ENCODE data around the gene SEMA3A.

The SEMA3A gene

GRCh38 chr7:84210301-84210700, 15.7 kb upstream of the SEMA3A start:
- in situ Hi-C loops (cut with HindIII; ENCODE audit: low sequenced_read_pairs), result no loop called here
- no peak for TF ChIP-seq CTCF (IDR thresholded peaks at IDR 0.05; ENCODE audit: low read depth, low read length, missing control alignments)

GRCh38 chr7:84209006-84209405, 14.4 kb upstream of the SEMA3A start:
- no peak for TF ChIP-seq CTCF (IDR thresholded peaks at IDR 0.05; ENCODE audit: low read depth, low read length, missing control alignments)
- in situ Hi-C loops (cut with HindIII; ENCODE audit: low sequenced_read_pairs), result no loop called here
- no peak for DNase-seq (ENCODE audit: low read depth)
- no peak overlapping the region for H3K4me3 ChIP-seq (ENCODE audit: low read depth, low read length)

More at GRCh38 chr7:84210301-84210700, 15.7 kb upstream of the SEMA3A start:
- DNase-seq (ENCODE audit: low read depth), result no peak
- H3K4me3 ChIP-seq (ENCODE audit: low read depth, low read length), result no peak overlapping the region

GRCh38 chr7:84207615-84208014, 13.0 kb upstream of the SEMA3A start:
- DNase-seq (ENCODE audit: low read depth), result no peak
- in situ Hi-C loops (cut with HindIII; ENCODE audit: low sequenced_read_pairs), result no loop called here
- H3K4me3 ChIP-seq (ENCODE audit: low read depth, low read length), result no peak overlapping the region
- TF ChIP-seq CTCF (IDR thresholded peaks at IDR 0.05; ENCODE audit: low read depth, low read length, missing control alignments), result no peak

GRCh38 chr7:84207025-84207424, 12.4 kb upstream of the SEMA3A start:
- TF ChIP-seq CTCF (IDR thresholded peaks at IDR 0.05; ENCODE audit: low read depth, low read length, missing control alignments), result no peak
- H3K4me3 ChIP-seq (ENCODE audit: low read depth, low read length), result no peak overlapping the region
- in situ Hi-C loops (cut with HindIII; ENCODE audit: low sequenced_read_pairs), result no loop called here
- no peak for DNase-seq (ENCODE audit: low read depth)

- no peak for DNase-seq (ENCODE audit: low read depth)
- in situ Hi-C loops (cut with HindIII; ENCODE audit: low sequenced_read_pairs), result no loop called here
- TF ChIP-seq CTCF (IDR thresholded peaks at IDR 0.05; ENCODE audit: low read depth, low read length, missing control alignments), result no peak
- H3K4me3 ChIP-seq (ENCODE audit: low read depth, low read length), result no peak overlapping the region
Measured at GRCh38 chr7:84204655-84205054, 10.1 kb upstream of the SEMA3A start.

GRCh38 chr7:84202855-84203254, 8.3 kb upstream of the SEMA3A start:
- no peak for TF ChIP-seq CTCF (IDR thresholded peaks at IDR 0.05; ENCODE audit: low read depth, low read length, missing control alignments)
- no peak overlapping the region for H3K4me3 ChIP-seq (ENCODE audit: low read depth, low read length)
- in situ Hi-C loops (cut with HindIII; ENCODE audit: low sequenced_read_pairs), result no loop called here
- no peak for DNase-seq (ENCODE audit: low read depth)

GRCh38 chr7:84200859-84201258, 6.3 kb upstream of the SEMA3A start:
- in situ Hi-C loops (cut with HindIII; ENCODE audit: low sequenced_read_pairs), result no loop called here
- no peak for DNase-seq (ENCODE audit: low read depth)
- H3K4me3 ChIP-seq (ENCODE audit: low read depth, low read length), result no peak overlapping the region
- TF ChIP-seq CTCF (IDR thresholded peaks at IDR 0.05; ENCODE audit: low read depth, low read length, missing control alignments), result no peak
